Thyroid gland (tissue), 4 donors: ENCODE measurements around the gene CENPF. TPM values are rescaled to one million over a fixed set of nuclear protein-coding genes. Genes with fewer than 3 reads are reported as not detected.

Experiments
- DNase-seq, 2 donors: peaks; one replicate each; pipeline ENCODE4 v3.0.0-alpha.2; 2019
- H3K27ac ChIP-seq, 3 donors: fragments of 200-600 bp; sonication (generic); 1 replicate in 2 of 3; 2 replicates in 1 of 3; pipeline ENCODE4 v1.5.1; 2016 to 2019; ENCODE audit warnings: mild to moderate bottlenecking in 1 of 3, moderate library complexity in 1 of 3
- H3K27me3 ChIP-seq: fragments of 200-600 bp; sonication (generic); one replicate; pipeline ENCODE4 v1.5.1; 2019
- H3K36me3 ChIP-seq, 2 donors: fragments of 200-600 bp; sonication (generic); one replicate each; pipeline ENCODE4 v1.5.1; 2016 to 2019
- H3K4me1 ChIP-seq, 2 donors: fragments of 200-600 bp; sonication (generic); one replicate each; pipeline ENCODE4 v1.5.1; 2017 to 2019
- H3K4me3 ChIP-seq, 3 donors: fragments of 200-600 bp; sonication (generic); replicated peaks in 1 of 3; 1 replicate in 2 of 3; 2 replicates in 1 of 3; pipeline ENCODE4 v1.5.1; 2016; ENCODE audit warnings: mild to moderate bottlenecking in 1 of 3
- H3K9me3 ChIP-seq: fragments of 200-600 bp; sonication (generic); one replicate; pipeline ENCODE4 v1.5.1; 2017
- CTCF ChIP-seq, 6 experiments: fragments of 200-600 bp in 3 of 6; fragments of 450-650 bp in 3 of 6; sonication (generic) in 3 of 6; IDR thresholded peaks; one replicate each; pipeline ENCODE4 v1.5.1; 2016 to 2019; ENCODE audit warnings: antibody characterized with exemption in 6 of 6, mild to moderate bottlenecking in 2 of 6, inconsistent platforms in 1 of 6, moderate library complexity in 1 of 6
- POLR2A ChIP-seq, 2 donors: fragments of 450-650 bp; IDR thresholded peaks; one replicate each; pipeline ENCODE4 v1.6.1; 2017; ENCODE audit warnings: antibody characterized with exemption in 2 of 2, mild to moderate bottlenecking in 2 of 2, moderate library complexity in 1 of 2
- WGBS, 2 donors: methylation state at CpG; one replicate each; pipeline ENCODE4 v1.1.5; 2017; 5-methylcytosine and 5-hydroxymethylcytosine counted together
- intact Hi-C: fragments of 100-400 bp; cut with DNase I; formaldehyde crosslinking; loops from one replicate; pipeline ENCODE4 v1.15.1; 2023
- total RNA-seq, 4 donors: library from RNA; depleted of rRNA; stranded (reverse); fragments of >200 nt; gene quantifications; one replicate each; pipeline ENCODE4 v1.2.3, GENCODE V29; 2016

The CENPF gene
- total RNA-seq, 4 donors from 2014 or later, result 0.27 to 1.0 (median 0.55) TPM

GRCh38 chr1:214634267-214634666, 31.3 kb downstream of the CENPF start:
- H3K36me3 ChIP-seq, result no peaks in the 10 kb centered on the region
- H3K9me3 ChIP-seq, result no peaks in the 10 kb centered on the region
- H3K4me3 ChIP-seq, result no peak overlapping the region
- no peaks in the 10 kb centered on the region for H3K27me3 ChIP-seq
- TF ChIP-seq POLR2A (IDR thresholded peaks at IDR 0.05), result no peak
- H3K27ac ChIP-seq, result no peak overlapping the region
- H3K4me1 ChIP-seq, result no peaks in the 10 kb centered on the region
- no peak for DNase-seq
- intact Hi-C loops, result no loop called here

- Histone ChIP-seq H3K27ac (no peak overlapping the region), H3K4me3 (no peak overlapping the region), H3K4me1 (no peaks in the 10 kb centered on the region), H3K27me3 (no peaks in the 10 kb centered on the region), H3K36me3 (no peaks in the 10 kb centered on the region), H3K9me3 (no peaks in the 10 kb centered on the region)
- TF ChIP-seq POLR2A (IDR thresholded peaks at IDR 0.05) (no peak), CTCF (IDR thresholded peaks at IDR 0.05) (no peak)
- intact Hi-C loops, result no loop called here
- WGBS, 2 donors, result 98% methylated on average over 3 of the region's 3 CpGs
- no peak for DNase-seq
Observed at GRCh38 chr1:214635086-214635485, 32.1 kb downstream of the CENPF start.

GRCh38 chr1:214635506-214635905, 32.5 kb downstream of the CENPF start:
- H3K36me3 ChIP-seq, result no peaks in the 10 kb centered on the region
- no peak overlapping the region for H3K4me3 ChIP-seq
- H3K27me3 ChIP-seq, result no peaks in the 10 kb centered on the region
- no peak for TF ChIP-seq POLR2A (IDR thresholded peaks at IDR 0.05)
- no peak for TF ChIP-seq CTCF (IDR thresholded peaks at IDR 0.05)
- H3K27ac ChIP-seq, result no peak overlapping the region
- intact Hi-C loops, result no loop called here
- H3K4me1 ChIP-seq, result no peaks in the 10 kb centered on the region
- DNase-seq, result no peak
- 93 to 96% methylated on average over 4 of the region's 4 CpGs for WGBS, 2 donors
- H3K9me3 ChIP-seq, result no peaks in the 10 kb centered on the region

DNA sequence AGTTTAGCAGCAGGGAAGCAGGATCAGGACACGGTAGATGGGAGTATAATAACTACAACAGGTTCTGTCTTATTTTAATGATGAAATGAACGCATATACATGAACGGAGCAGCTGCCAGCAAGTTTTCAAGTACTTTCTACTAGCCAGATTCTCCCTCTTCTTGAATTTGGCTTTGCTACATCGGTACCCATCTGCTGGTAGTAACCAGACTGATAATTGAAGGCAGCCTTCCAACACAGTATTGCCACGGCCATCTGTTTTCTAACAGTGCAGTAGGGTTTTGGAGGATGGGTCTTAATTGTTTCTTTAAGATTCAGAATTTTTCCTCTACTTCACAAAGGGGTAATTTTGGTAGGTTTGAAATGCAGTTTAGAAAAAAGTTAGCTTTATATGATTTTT, 33.4 kb downstream of the CENPF start:
- H3K4me3 ChIP-seq, result no peak overlapping the region
- no peaks in the 10 kb centered on the region for H3K27me3 ChIP-seq
- TF ChIP-seq POLR2A (IDR thresholded peaks at IDR 0.05) (no peak), CTCF (IDR thresholded peaks at IDR 0.05) (no peak)
- no peak for DNase-seq
- no peaks in the 10 kb centered on the region for H3K4me1 ChIP-seq
- H3K9me3 ChIP-seq, result no peaks in the 10 kb centered on the region
- intact Hi-C loops, result no loop called here
- no peaks in the 10 kb centered on the region for H3K36me3 ChIP-seq
- 93 to 97% methylated on average over 5 of the region's 5 CpGs for WGBS, 2 donors
- H3K27ac ChIP-seq, result no peak overlapping the region

DNA sequence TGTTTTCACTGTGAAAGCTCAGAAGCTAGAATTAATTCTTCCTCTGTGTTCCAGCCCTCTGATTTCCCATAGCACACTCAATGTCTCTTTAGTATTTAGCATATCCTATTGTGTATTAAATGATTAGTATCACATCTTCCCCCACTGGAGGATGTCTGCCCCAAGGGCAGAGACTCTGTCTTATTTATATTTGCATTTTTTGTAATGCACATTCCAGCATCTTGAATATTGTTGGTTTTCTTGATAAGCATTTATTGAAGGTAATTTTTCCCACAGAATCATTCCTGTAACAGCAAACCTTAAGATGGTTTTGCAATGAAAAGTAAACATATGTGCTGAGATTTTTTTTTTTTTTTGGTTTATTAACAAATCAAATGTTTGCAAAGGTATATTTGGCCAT, 34.1 kb downstream of the CENPF start:
- no peak for DNase-seq
- Histone ChIP-seq H3K4me3 (no peak overlapping the region), H3K4me1 (no peaks in the 10 kb centered on the region), H3K27me3 (no peaks in the 10 kb centered on the region), H3K27ac (no peak overlapping the region), H3K36me3 (no peaks in the 10 kb centered on the region), H3K9me3 (no peaks in the 10 kb centered on the region)
- intact Hi-C loops, result no loop called here
- no peak for TF ChIP-seq CTCF (IDR thresholded peaks at IDR 0.05)
- no peak for TF ChIP-seq POLR2A (IDR thresholded peaks at IDR 0.05)
